ENCODE results near the gene SNX24.

- no peak for TF ChIP-seq CTCF (IDR thresholded peaks at IDR 0.05; ENCODE audit: low read depth, low read length)
- TF ChIP-seq POLR2A (IDR thresholded peaks at IDR 0.05; ENCODE audit: extremely low read depth, insufficient read length) = no peak
Observed at GRCh38 chr5:122997294-122997693, 151.9 kb downstream of the SNX24 start.

Measured in NB4 (cell line).